K562 (cell line): ENCODE results near the gene CTTNBP2NL. TPM values are rescaled to one million over a fixed set of nuclear protein-coding genes. Genes with fewer than 3 reads are reported as not detected.

ENCODE experiments used
- ATAC-seq: fragments of 200-7000 bp; cut with Tn5 transposase; 3 replicates; pipeline ENCODE4 v1.9.1; 2020; ENCODE audit warnings: moderate library complexity
- BruUV-seq: library from RNA; stranded (reverse); fragments of 400-500 nt; replicated peaks from 2 replicates; lab custom pipeline; 2021; lab: Mats Ljungman, UMichigan
- CTCF ChIA-PET: fragments of 300-600 bp; formaldehyde crosslinking; extraction: SDS; loops from one replicate; lab custom pipeline; 2021; ENCODE audit warnings: low intra/inter-chr PET ratio; lab: Yijun Ruan, JAX
- POLR2A ChIA-PET: fragments of 300-600, 350-650 bp; sonication (Branson Sonifier 250); formaldehyde crosslinking; extraction: SDS; loops from one replicate; lab custom pipeline; 2021; ENCODE audit warnings: antibody characterized with exemption, inconsistent platforms; lab: Yijun Ruan, JAX
- DNase-seq, 4 experiments: peaks; one replicate each; pipeline versions ENCODE4 v3.0.0 to v3.0.0-alpha.2; 2011 to 2018; ENCODE audit warnings: low spot score in 3 of 4, mixed read lengths in 3 of 4; ENCODE audit errors: extremely low read depth in 1 of 4
- FAIRE-seq: peaks from 2 replicates; lab custom pipeline; 2011; peaks lifted over from hg19 to GRCh38; lab: Jason Lieb, UNC
- H2AFZ ChIP-seq: 2 replicates; pipeline ENCODE4 v1.6.0; 2011; ENCODE audit warnings: low read depth, low read length, control low read depth, inconsistent platforms
- H3K27ac ChIP-seq: fragments of 200-600 bp; 3 replicates; pipeline ENCODE4 v1.8.0; 2011; ENCODE audit warnings: low read depth, mild to moderate bottlenecking, control low read depth, inconsistent platforms, low read length, moderate library complexity, mixed read lengths; ENCODE audit errors: extremely low read depth
- H3K27me3 ChIP-seq, 2 experiments: fragments of 300-600 bp in 1 of 2; 2 replicates in 1 of 2; 3 replicates in 1 of 2; pipeline versions ENCODE4 v1.6.0 to v1.8.0; 2011; ENCODE audit warnings: inconsistent platforms in 2 of 2, low read length in 2 of 2, mild to moderate bottlenecking in 1 of 2, mixed read lengths in 1 of 2, moderate library complexity in 1 of 2; ENCODE audit not compliant: control insufficient read depth in 2 of 2, insufficient read depth in 2 of 2
- H3K36me3 ChIP-seq: fragments of 300-600 bp; 3 replicates; pipeline ENCODE4 v1.8.0; 2011; ENCODE audit warnings: mild to moderate bottlenecking, low read length, inconsistent platforms; ENCODE audit not compliant: control insufficient read depth, insufficient read depth
- H3K4me1 ChIP-seq, 2 experiments: fragments of 200-600 bp in 1 of 2; replicated peaks in 1 of 2; 2 replicates in 1 of 2; 3 replicates in 1 of 2; pipeline versions ENCODE4 v1.5.1 to v1.8.0; 2011; ENCODE audit warnings: inconsistent platforms in 2 of 2, low read length in 2 of 2, mild to moderate bottlenecking in 1 of 2, mixed read lengths in 1 of 2, moderate library complexity in 1 of 2; ENCODE audit not compliant: control insufficient read depth in 2 of 2, insufficient read depth in 2 of 2
- H3K4me2 ChIP-seq: 2 replicates; pipeline ENCODE4 v1.6.1; 2011; ENCODE audit warnings: low read length, control low read depth, inconsistent platforms, mixed read lengths; ENCODE audit not compliant: insufficient read depth
- H3K4me3 ChIP-seq: fragments of 200-600 bp; sonication (generic), shearing (Covaris generic); 2 replicates; pipeline ENCODE4 v1.5.1; 2016; ENCODE audit warnings: control low read depth, inconsistent platforms
- H3K79me2 ChIP-seq: fragments of 200-600 bp; 3 replicates; pipeline ENCODE4 v1.8.0; 2011; ENCODE audit warnings: low read length, inconsistent platforms; ENCODE audit not compliant: control insufficient read depth, insufficient read depth
- H3K9ac ChIP-seq, 2 experiments: 2 replicates each; pipeline versions ENCODE4 v1.6.0 to v1.6.1; 2011; ENCODE audit warnings: low read depth in 2 of 2, low read length in 2 of 2, control low read depth in 1 of 2, inconsistent platforms in 1 of 2, mild to moderate bottlenecking in 1 of 2, mixed read lengths in 1 of 2; ENCODE audit not compliant: insufficient read depth in 1 of 2
- H3K9me1 ChIP-seq: one replicate; pipeline ENCODE4 v1.6.0; 2011; ENCODE audit warnings: inconsistent platforms, mild to moderate bottlenecking, low read length, moderate library complexity; ENCODE audit not compliant: control insufficient read depth, insufficient read depth
- H3K9me3 ChIP-seq: replicated peaks from 2 replicates; pipeline ENCODE4 v1.5.1; 2011; ENCODE audit warnings: low read depth, low read length, inconsistent platforms; ENCODE audit not compliant: control insufficient read depth, insufficient read depth
- H4K20me1 ChIP-seq: replicated peaks from 2 replicates; pipeline ENCODE4 v1.6.1; 2011; ENCODE audit warnings: low read length, inconsistent platforms, mixed read lengths; ENCODE audit not compliant: control insufficient read depth, insufficient read depth
- CBX3 ChIP-seq, 2 experiments: IDR thresholded peaks; 1 replicate in 1 of 2; 2 replicates in 1 of 2; pipeline ENCODE4 v1.6.1; 2012; ENCODE audit warnings: inconsistent platforms in 2 of 2, low read length in 2 of 2, borderline replicate concordance in 1 of 2, control low read depth in 1 of 2
- KDM5B ChIP-seq: fragments of 200-600 bp; sonication (generic); IDR thresholded peaks from 2 replicates; pipeline ENCODE4 v1.6.1; 2012; ENCODE audit warnings: low read depth, mild to moderate bottlenecking, moderate library complexity, low read length, control low read depth, inconsistent platforms; ENCODE audit not compliant: insufficient replicate concordance
- NUFIP1 ChIP-seq: fragments of 450-650 bp; IDR thresholded peaks from 2 replicates; pipeline ENCODE4 v1.6.1; 2018; ENCODE audit not compliant: partially characterized antibody
- SAFB ChIP-seq: fragments of 200-400 bp; formaldehyde crosslinking; IDR thresholded peaks from 2 replicates; pipeline ENCODE4 v1.6.1; 2017; ENCODE audit warnings: low read depth, low read length, borderline replicate concordance
- TCF7 ChIP-seq: sonication (generic); IDR thresholded peaks from 2 replicates; pipeline ENCODE4 v1.6.1; 2016; ENCODE audit warnings: antibody characterized with exemption, borderline replicate concordance
- TRIM28 ChIP-seq: fragments of 450-650 bp; IDR thresholded peaks from 2 replicates; pipeline ENCODE4 v1.6.1; 2017
- ZNF57 ChIP-seq: fragments of 450-650 bp; formaldehyde crosslinking; IDR thresholded peaks from 2 replicates; pipeline ENCODE4 v1.4.0; 2020; ENCODE audit warnings: mild to moderate bottlenecking, moderate library complexity
- in situ Hi-C: fragments of 300-500 bp; cut with MboI; formaldehyde crosslinking; loops from 4 replicates; pipeline ENCODE4 v1.15.0; 2018; ENCODE audit warnings: inconsistent platforms, mixed read lengths
- intact Hi-C: fragments of 100-400 bp; cut with micrococcal nuclease; formaldehyde crosslinking; loops from 2 replicates; pipeline ENCODE4 v1.14.2; 2022
- polyA plus RNA-seq, 8 experiments: library from polyadenylated mRNA; depleted of rRNA in 4 of 8; stranded (reverse) in 5 of 8; unstranded in 3 of 8; fragments of >200 nt; fragmentation: Nextera tagmentation in 2 of 8; fragmentation: Illumina TruSeq in 1 of 8; extraction: Ambion mirVana in 2 of 8; extraction: Trizol in 1 of 8; gene quantifications; 2 replicates each; pipeline versions ENCODE4 v1.2.1 to v1.2.3, GENCODE V29; 2011 to 2014; ENCODE audit warnings: inconsistent platforms in 1 of 8, missing spikeins in 1 of 8
- total RNA-seq, 7 experiments: library from RNA; depleted of rRNA in 6 of 7; stranded (reverse); fragments of >200 nt in 6 of 7; fragmentation: Illumina TruSeq in 2 of 7; extraction: Trizol in 2 of 7; gene quantifications; 2 replicates each; pipeline versions ENCODE4 v1.2.1 to v1.2.3, GENCODE V29; 2011 to 2021; ENCODE audit warnings: low replicate concordance in 1 of 7
- TF ChIP-seq, protein P1 (sequence below): fragments of 450-650 bp; IDR thresholded peaks from 2 replicates; pipeline ENCODE4 v1.6.1; 2018; ENCODE audit warnings: mild to moderate bottlenecking, low read depth; ENCODE audit not compliant: partially characterized antibody
- TF ChIP-seq, protein P2 (sequence below): sonication (generic); formaldehyde crosslinking; IDR thresholded peaks from 2 replicates; pipeline ENCODE4 v1.8.0; 2023; ENCODE audit warnings: mild to moderate bottlenecking, missing genetic modification reagents
- TF ChIP-seq, protein P3 (sequence below): sonication (generic); formaldehyde crosslinking; IDR thresholded peaks from 2 replicates; pipeline ENCODE4 v1.8.0; 2022; ENCODE audit warnings: missing genetic modification reagents, mild to moderate bottlenecking, borderline replicate concordance
- TF ChIP-seq, protein P4 (sequence below): fragments of 250-450 bp; sonication (Bioruptor Pico); IDR thresholded peaks from 2 replicates; pipeline ENCODE4 v1.5.1; 2021; ENCODE audit warnings: mild to moderate bottlenecking

Gene CTTNBP2NL
- total and polyA plus RNA-seq, 9 of the 15 experiments (the other 6 are each of a cell fraction or from before 2014, with no cell fraction given): 0.27 to 1.4 (median 0.62) TPM

DNA sequence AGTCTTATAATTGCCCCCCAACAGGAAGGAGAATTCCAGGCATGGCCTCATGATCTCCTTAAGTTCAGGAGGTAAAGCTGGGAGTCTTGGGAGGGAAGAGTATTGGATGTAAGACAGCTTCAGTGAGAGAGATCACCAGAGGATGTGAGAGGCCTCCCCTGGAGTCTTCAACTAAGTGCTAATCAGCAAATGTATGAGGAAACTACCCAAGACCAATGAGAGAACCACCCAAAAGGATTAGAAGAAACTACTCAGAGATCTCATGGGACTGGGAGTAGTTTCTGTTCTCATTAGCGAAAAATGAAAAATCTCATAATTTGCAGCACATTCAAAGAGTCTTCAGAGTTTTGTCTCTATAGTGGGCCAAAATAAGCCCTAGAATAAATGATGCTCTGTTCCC lies 76.1 kb downstream of the CTTNBP2NL start (continued):
- no peak for TF ChIP-seq ZNF57 (CRISPR knock-in tag)
- TF ChIP-seq KDM5B: no peak

DNA sequence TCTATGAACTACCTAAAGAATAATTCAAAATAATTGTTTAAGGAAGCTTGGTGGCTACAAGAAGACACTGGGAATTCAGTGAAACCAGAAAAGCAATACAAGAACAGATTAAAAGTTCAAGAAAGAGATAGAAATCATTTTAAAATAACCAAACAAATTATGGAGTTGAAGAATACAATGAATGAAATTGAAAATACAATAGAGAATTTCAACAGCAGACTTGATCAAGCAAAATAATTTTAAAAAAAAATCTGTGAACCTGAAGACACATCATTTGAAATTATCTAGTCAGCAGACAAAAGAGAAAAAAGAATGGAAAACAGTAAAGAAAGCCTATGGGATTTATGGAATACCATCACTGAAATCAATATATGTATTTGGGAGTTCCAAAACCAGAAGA lies 81.5 kb downstream of the CTTNBP2NL start:
- Histone ChIP-seq H3K4me3 (no peak overlapping the region), H3K27me3 (no peaks in the 10 kb centered on the region; a peak in 1 of 5 replicates), H3K27ac (no peak overlapping the region), H2AFZ (no peak overlapping the region)
- in situ Hi-C loops: no loop called here
- no TSS peak for BruUV-seq
- TF ChIP-seq NUFIP1: no peak
- 0 out of 3 replicates have a peak, but pooled peaks of 1 of the 2 experiments have one; percentile 28 for TF ChIP-seq CBX3 (IDR thresholded peaks at IDR 0.05; ENCODE audit: borderline replicate concordance in 1 of 2, low read length in 2 of 2)
- TF ChIP-seq, protein P1, sequence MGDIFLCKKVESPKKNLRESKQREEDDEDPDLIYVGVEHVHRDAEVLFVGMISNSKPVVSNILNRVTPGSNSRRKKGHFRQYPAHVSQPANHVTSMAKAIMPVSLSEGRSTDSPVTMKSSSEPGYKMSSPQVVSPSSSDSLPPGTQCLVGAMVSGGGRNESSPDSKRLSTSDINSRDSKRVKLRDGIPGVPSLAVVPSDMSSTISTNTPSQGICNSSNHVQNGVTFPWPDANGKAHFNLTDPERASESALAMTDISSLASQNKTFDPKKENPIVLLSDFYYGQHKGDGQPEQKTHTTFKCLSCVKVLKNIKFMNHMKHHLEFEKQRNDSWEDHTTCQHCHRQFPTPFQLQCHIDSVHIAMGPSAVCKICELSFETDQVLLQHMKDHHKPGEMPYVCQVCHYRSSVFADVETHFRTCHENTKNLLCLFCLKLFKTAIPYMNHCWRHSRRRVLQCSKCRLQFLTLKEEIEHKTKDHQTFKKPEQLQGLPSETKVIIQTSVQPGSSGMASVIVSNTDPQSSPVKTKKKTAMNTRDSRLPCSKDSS: peak; percentile 78
- TF ChIP-seq TRIM28: peak; percentile 90; the same call in 1 of the 2 replicates
- TF ChIP-seq, protein P2, sequence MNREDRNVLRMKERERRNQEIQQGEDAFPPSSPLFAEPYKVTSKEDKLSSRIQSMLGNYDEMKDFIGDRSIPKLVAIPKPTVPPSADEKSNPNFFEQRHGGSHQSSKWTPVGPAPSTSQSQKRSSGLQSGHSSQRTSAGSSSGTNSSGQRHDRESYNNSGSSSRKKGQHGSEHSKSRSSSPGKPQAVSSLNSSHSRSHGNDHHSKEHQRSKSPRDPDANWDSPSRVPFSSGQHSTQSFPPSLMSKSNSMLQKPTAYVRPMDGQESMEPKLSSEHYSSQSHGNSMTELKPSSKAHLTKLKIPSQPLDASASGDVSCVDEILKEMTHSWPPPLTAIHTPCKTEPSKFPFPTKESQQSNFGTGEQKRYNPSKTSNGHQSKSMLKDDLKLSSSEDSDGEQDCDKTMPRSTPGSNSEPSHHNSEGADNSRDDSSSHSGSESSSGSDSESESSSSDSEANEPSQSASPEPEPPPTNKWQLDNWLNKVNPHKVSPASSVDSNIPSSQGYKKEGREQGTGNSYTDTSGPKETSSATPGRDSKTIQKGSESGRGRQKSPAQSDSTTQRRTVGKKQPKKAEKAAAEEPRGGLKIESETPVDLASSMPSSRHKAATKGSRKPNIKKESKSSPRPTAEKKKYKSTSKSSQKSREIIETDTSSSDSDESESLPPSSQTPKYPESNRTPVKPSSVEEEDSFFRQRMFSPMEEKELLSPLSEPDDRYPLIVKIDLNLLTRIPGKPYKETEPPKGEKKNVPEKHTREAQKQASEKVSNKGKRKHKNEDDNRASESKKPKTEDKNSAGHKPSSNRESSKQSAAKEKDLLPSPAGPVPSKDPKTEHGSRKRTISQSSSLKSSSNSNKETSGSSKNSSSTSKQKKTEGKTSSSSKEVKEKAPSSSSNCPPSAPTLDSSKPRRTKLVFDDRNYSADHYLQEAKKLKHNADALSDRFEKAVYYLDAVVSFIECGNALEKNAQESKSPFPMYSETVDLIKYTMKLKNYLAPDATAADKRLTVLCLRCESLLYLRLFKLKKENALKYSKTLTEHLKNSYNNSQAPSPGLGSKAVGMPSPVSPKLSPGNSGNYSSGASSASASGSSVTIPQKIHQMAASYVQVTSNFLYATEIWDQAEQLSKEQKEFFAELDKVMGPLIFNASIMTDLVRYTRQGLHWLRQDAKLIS (CRISPR knock-in tag): no peak
- no peak for TF ChIP-seq TCF7
- no peak for TF ChIP-seq SAFB
- TF ChIP-seq, protein P3, sequence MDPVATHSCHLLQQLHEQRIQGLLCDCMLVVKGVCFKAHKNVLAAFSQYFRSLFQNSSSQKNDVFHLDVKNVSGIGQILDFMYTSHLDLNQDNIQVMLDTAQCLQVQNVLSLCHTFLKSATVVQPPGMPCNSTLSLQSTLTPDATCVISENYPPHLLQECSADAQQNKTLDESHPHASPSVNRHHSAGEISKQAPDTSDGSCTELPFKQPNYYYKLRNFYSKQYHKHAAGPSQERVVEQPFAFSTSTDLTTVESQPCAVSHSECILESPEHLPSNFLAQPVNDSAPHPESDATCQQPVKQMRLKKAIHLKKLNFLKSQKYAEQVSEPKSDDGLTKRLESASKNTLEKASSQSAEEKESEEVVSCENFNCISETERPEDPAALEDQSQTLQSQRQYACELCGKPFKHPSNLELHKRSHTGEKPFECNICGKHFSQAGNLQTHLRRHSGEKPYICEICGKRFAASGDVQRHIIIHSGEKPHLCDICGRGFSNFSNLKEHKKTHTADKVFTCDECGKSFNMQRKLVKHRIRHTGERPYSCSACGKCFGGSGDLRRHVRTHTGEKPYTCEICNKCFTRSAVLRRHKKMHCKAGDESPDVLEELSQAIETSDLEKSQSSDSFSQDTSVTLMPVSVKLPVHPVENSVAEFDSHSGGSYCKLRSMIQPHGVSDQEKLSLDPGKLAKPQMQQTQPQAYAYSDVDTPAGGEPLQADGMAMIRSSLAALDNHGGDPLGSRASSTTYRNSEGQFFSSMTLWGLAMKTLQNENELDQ (CRISPR knock-in tag): no peak
- TF ChIP-seq, protein P4, sequence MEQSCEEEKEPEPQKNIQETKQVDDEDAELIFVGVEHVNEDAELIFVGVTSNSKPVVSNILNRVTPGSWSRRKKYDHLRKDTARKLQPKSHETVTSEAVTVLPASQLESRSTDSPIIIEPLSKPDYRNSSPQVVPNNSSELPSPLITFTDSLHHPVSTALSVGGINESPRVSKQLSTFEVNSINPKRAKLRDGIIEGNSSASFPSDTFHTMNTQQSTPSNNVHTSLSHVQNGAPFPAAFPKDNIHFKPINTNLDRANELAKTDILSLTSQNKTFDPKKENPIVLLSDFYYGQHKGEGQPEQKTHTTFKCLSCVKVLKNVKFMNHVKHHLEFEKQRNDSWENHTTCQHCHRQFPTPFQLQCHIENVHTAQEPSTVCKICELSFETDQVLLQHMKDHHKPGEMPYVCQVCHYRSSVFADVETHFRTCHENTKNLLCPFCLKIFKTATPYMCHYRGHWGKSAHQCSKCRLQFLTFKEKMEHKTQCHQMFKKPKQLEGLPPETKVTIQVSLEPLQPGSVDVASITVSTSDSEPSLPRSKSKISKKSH: 0 out of 2 replicates have a peak, but pooled peaks have one; percentile 71
- TF ChIP-seq, all 486 proteins: peak for 4
- Histone ChIP-seq H3K9me3 (no peaks in the 10 kb centered on the region; the same call in none of the 2 replicates), H3K4me1 (no peaks in the 10 kb centered on the region), H3K4me2 (no peak overlapping the region), H3K9ac (no peak overlapping the region), H3K36me3 (no peaks in the 10 kb centered on the region), H3K79me2 (no peaks in the 10 kb centered on the region), H3K9me1 (no peaks in the 10 kb centered on the region), H4K20me1 (no peaks in the 10 kb centered on the region)
- DNase-seq: no peak
- ChIA-PET CTCF (no interaction called here), POLR2A (no interaction called here)
- ATAC-seq: no peak
- no peak for FAIRE-seq
- intact Hi-C loops: no loop called here
